GM12892 (cell line): Measurements from ENCODE around the gene THAP2.

Experiments
- POLR2A ChIP-seq: IDR thresholded peaks from 2 replicates; pipeline ENCODE4 v1.6.1; 2011; ENCODE audit warnings: low read depth, low read length, control low read depth
- TAF1 ChIP-seq: IDR thresholded peaks from 2 replicates; pipeline ENCODE4 v1.6.1; 2011; ENCODE audit warnings: low read depth, mild to moderate bottlenecking, control low read depth, low read length, borderline replicate concordance

DNA sequence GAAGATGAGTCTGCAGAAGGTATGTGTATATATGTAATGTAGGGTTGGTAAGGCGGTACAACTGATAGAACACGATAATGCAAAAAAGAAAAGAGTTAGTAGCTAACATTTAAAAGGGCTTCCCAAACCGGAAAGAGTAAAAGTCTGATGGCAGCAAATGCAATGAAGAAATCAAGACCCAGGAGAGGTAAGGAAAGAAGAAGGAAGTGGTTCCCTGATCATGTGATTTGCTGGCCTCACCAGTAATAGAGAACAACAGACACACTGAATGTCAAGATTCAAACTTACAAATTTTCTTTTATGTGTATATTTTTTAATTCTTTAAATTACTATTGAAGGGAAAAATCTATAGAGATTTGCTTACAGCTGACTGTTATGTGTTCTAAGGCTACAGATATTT lies 18.8 kb upstream of the THAP2 start:
- TF ChIP-seq TAF1 (no peak), POLR2A (no peak)
